Right kidney (tissue), 9 donors: ENCODE data around the gene RAB6C.
"Not testable (repeated sequence)": the region's sequence is repeated elsewhere in the genome, so short reads cannot be mapped to it uniquely, and the experiment has no call there.

Experiments used
- DNase-seq: peaks from one replicate; pipeline ENCODE4 v3.0.0-alpha.2; 2016
- long read RNA-seq, 8 donors: transcript quantifications; one replicate each; lab custom pipeline, GENCODE V29; 2026

The RAB6C gene
- long read RNA-seq, donor 1: 0 reads
- long read RNA-seq, donor 2: 0 reads
- long read RNA-seq, donor 3, partial matches to known transcripts: 0 of 1 reads
- long read RNA-seq, donor 3, other reads (novel, unspliced or antisense): 0 of 1 reads
- long read RNA-seq, donor 4, partial matches to known transcripts: 0 of 1 reads
- long read RNA-seq, donor 4, other reads (novel, unspliced or antisense): 0 of 1 reads
- long read RNA-seq, donor 5: 0 reads
- long read RNA-seq, donor 6: 0 reads
- long read RNA-seq, donor 7, partial matches to known transcripts: 0 of 1 reads
- long read RNA-seq, donor 7, other reads (novel, unspliced or antisense): 0 of 1 reads
- long read RNA-seq, donor 8: 0 reads

- DNase-seq: peak; percentile 77
Observed at GRCh38 chr2:129979629-129980155, at the start of gene RAB6C. RAB6C (plus strand) TSS chr2:129979666; CDS start chr2:129980116, 450 bp downstream.

- DNase-seq: no peak
Observed at GRCh38 chr2:129930451-129930850, 49.0 kb upstream of the RAB6C start.

GRCh38 chr2:129933387-129933786 lies 46.1 kb upstream of the RAB6C start:
- DNase-seq: not testable (repeated sequence)

- DNase-seq: peak; percentile 36
Observed at GRCh38 chr2:129934044-129934822, 45.2 kb upstream of the RAB6C start.

- DNase-seq: no peak
Observed at GRCh38 chr2:129935118-129935517, 44.3 kb upstream of the RAB6C start.

GRCh38 chr2:129936334-129936934 lies 43.0 kb upstream of the RAB6C start:
- DNase-seq: no peak

- not testable (repeated sequence) for DNase-seq
Observed at GRCh38 chr2:129938850-129939471, 40.5 kb upstream of the RAB6C start.

GRCh38 chr2:129943456-129943855 lies 36.0 kb upstream of the RAB6C start:
- DNase-seq: not testable (repeated sequence)

GRCh38 chr2:129945557-129945956 lies 33.9 kb upstream of the RAB6C start:
- DNase-seq: no peak

- DNase-seq: not testable (repeated sequence)
Observed at GRCh38 chr2:129947712-129948111, 31.8 kb upstream of the RAB6C start.

- not testable (repeated sequence) for DNase-seq
Observed at GRCh38 chr2:129956171-129956570, 23.3 kb upstream of the RAB6C start.

- DNase-seq: no peak
Observed at GRCh38 chr2:129957891-129958290, 21.6 kb upstream of the RAB6C start.

- DNase-seq: not testable (repeated sequence)
Observed at GRCh38 chr2:129958736-129959135, 20.7 kb upstream of the RAB6C start.

- not testable (repeated sequence) for DNase-seq
Observed at GRCh38 chr2:129968605-129969004, 10.9 kb upstream of the RAB6C start.

GRCh38 chr2:129975016-129975774 lies 4.3 kb upstream of the RAB6C start:
- no peak for DNase-seq

- not testable (repeated sequence) for DNase-seq
Observed at GRCh38 chr2:129976969-129977368, 2.5 kb upstream of the RAB6C start.

- no peak for DNase-seq
Observed at GRCh38 chr2:129977986-129978385, 1.5 kb upstream of the RAB6C start.

- peak; percentile 15 for DNase-seq
Observed at GRCh38 chr2:129980246-129980645, 780 bp downstream of the RAB6C start.

- DNase-seq: not testable (repeated sequence)
Observed at GRCh38 chr2:129981689-129982088, 2.2 kb downstream of the RAB6C start.

GRCh38 chr2:129984426-129984825 lies 5.0 kb downstream of the RAB6C start:
- DNase-seq: no peak

GRCh38 chr2:129992415-129993006 lies 13.0 kb downstream of the RAB6C start:
- not testable (repeated sequence) for DNase-seq
